Upper lobe of left lung (tissue), 6 donors: Measurements from ENCODE around the gene RNASEH2B. TPM values are rescaled to one million over a fixed set of nuclear protein-coding genes. Genes with fewer than 3 reads are reported as not detected.

Experiments
- ATAC-seq, 2 donors: fragments of 200-7000 bp; cut with Tn5 transposase; one replicate each; pipeline ENCODE4 v1.9.1; 2022; ENCODE audit warnings: mild to moderate bottlenecking in 2 of 2, moderate library complexity in 2 of 2; ENCODE audit not compliant: low FRiP score in 2 of 2
- DNase-seq, 2 donors: peaks; one replicate each; pipeline ENCODE4 v3.0.0-alpha.2; 2019 to 2020
- H3K27ac ChIP-seq, 4 donors: fragments of 200-600 bp; sonication (generic); one replicate each; pipeline ENCODE4 v1.5.1; 2016 to 2019
- H3K27me3 ChIP-seq, 4 donors: fragments of 200-600 bp; sonication (generic); one replicate each; pipeline ENCODE4 v1.5.1; 2017 to 2019
- H3K36me3 ChIP-seq, 4 donors: fragments of 200-600 bp; sonication (generic); one replicate each; pipeline ENCODE4 v1.5.1; 2016 to 2019
- H3K4me1 ChIP-seq, 4 donors: fragments of 200-600 bp; sonication (generic); one replicate each; pipeline ENCODE4 v1.5.1; 2018 to 2019
- H3K4me3 ChIP-seq, 4 donors: fragments of 200-600 bp; sonication (generic); one replicate each; pipeline ENCODE4 v1.5.1; 2017 to 2019; ENCODE audit warnings: mild to moderate bottlenecking in 2 of 4, moderate library complexity in 1 of 4
- H3K9me3 ChIP-seq, 4 donors: fragments of 200-600 bp; sonication (generic); one replicate each; pipeline ENCODE4 v1.5.1; 2018 to 2019
- EP300 ChIP-seq, 4 donors: sonication (generic); formaldehyde crosslinking; IDR thresholded peaks; one replicate each; pipeline ENCODE4 v1.5.1; 2017; ENCODE audit warnings: antibody characterized with exemption in 4 of 4, control low read depth in 2 of 4
- POLR2A ChIP-seq, 4 donors: fragments of 450-650 bp; IDR thresholded peaks; one replicate each; pipeline ENCODE4 v1.5.1; 2016 to 2017; ENCODE audit warnings: antibody characterized with exemption in 4 of 4, mild to moderate bottlenecking in 2 of 4
- POLR2AphosphoS5 ChIP-seq, 2 donors: sonication (generic); formaldehyde crosslinking; IDR thresholded peaks; one replicate each; pipeline ENCODE4 v1.5.1; 2017; ENCODE audit warnings: antibody characterized with exemption in 2 of 2
- WGBS, 2 donors: methylation state at CpG; one replicate each; pipeline ENCODE4 v1.1.5; 2017 to 2018; 5-methylcytosine and 5-hydroxymethylcytosine counted together
- total RNA-seq, 6 donors: library from RNA; depleted of rRNA in 4 of 6; stranded (reverse); fragments of >200 nt in 4 of 6; gene quantifications; one replicate each; pipeline versions ENCODE4 v1.1.0 to v1.2.1, GENCODE V29; 2016 to 2021
- TF ChIP-seq, protein P1 (sequence below), 6 experiments: fragments of 450-650 bp in 4 of 6; fragments of 200-600 bp in 2 of 6; sonication (generic) in 2 of 6; IDR thresholded peaks; one replicate each; pipeline ENCODE4 v1.5.1; 2016 to 2019; ENCODE audit warnings: antibody characterized with exemption in 6 of 6
- donor health status: DM: no; HTN: no; CAD: no; lungs with moderate emphysema.
- donor health status: DM: no; HTN: yes; CAD: no; lungs with severe emphysema.

The RNASEH2B gene
- total RNA-seq, 6 donors from 2014 or later: 22.1 to 60.5 (median 38.8) TPM

DNA sequence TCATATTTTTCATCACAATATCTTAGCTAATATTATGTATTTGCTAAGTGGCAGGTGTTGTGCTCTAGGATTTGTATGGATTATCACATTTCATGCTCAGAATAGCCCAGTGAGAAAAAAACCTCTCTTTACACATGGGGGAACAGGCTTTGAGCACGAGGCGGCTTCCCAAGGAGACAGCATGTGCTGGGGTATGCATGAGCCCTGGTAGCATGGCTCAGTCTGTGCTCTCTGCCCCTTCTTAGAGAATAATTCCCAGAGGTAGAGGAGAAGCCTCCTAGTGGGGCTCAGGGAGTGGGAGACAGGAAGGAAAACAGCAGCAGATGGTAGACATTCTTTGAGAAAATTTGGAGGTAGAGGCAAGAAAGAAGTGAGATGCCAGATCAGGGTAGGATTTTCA lies 31.6 kb downstream of the RNASEH2B start:
- no peak for DNase-seq

DNA sequence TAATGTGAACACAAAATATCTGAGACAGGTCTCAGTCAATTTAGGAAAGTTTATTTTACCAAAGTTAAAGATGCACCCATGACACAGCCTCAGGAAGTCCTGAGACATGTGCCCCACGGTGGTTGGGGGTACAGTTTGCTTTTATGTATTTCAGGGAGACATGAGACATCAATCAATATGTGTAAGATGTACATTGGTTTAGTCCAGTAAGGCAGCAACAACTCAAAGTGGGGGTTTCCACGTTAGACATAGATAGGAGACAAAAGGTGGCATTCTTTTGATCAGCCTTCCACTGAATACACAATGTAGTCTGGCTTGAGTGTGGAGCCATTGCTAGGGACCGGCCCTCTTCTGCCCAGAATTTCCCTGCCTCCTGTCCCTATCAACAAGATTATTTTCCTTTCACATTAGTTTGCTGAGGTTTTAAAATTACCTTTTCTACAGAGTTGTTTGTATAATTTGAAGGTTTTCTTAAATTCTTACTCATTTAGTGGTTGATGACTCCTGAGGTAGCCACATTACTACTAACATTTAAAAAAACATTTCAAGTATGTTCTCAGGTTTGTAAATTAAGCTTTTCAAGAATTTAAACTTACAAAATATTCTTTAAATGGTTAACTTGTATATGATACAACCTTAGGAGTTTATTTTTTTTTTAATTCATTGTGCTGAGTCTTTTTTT lies 33.2 kb downstream of the RNASEH2B start:
- H3K27ac ChIP-seq: no peak overlapping the region
- H3K4me1 ChIP-seq: no peaks in the 10 kb centered on the region
- H3K9me3 ChIP-seq: no peaks in the 10 kb centered on the region
- peaks cover 0 to 19% (median 6%) of the 10 kb centered on the region in 4 donors for H3K36me3 ChIP-seq
- 63 to 69% methylated on average over 3 of the region's 3 CpGs for WGBS, 2 donors
- no peaks in the 10 kb centered on the region for H3K27me3 ChIP-seq
- H3K4me3 ChIP-seq: no peak overlapping the region
- no peak for TF ChIP-seq POLR2A (IDR thresholded peaks at IDR 0.05)
- TF ChIP-seq EP300 (IDR thresholded peaks at IDR 0.05): no peak
- TF ChIP-seq, protein P1, sequence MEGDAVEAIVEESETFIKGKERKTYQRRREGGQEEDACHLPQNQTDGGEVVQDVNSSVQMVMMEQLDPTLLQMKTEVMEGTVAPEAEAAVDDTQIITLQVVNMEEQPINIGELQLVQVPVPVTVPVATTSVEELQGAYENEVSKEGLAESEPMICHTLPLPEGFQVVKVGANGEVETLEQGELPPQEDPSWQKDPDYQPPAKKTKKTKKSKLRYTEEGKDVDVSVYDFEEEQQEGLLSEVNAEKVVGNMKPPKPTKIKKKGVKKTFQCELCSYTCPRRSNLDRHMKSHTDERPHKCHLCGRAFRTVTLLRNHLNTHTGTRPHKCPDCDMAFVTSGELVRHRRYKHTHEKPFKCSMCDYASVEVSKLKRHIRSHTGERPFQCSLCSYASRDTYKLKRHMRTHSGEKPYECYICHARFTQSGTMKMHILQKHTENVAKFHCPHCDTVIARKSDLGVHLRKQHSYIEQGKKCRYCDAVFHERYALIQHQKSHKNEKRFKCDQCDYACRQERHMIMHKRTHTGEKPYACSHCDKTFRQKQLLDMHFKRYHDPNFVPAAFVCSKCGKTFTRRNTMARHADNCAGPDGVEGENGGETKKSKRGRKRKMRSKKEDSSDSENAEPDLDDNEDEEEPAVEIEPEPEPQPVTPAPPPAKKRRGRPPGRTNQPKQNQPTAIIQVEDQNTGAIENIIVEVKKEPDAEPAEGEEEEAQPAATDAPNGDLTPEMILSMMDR (IDR thresholded peaks at IDR 0.05): no peak
- ATAC-seq (no peak), DNase-seq (no peak)

More for the DNA sequence above, 31.6 kb downstream of the RNASEH2B start:
- no peak overlapping the region for H3K27ac ChIP-seq
- peak in 1 of 2 donors; percentile 59 for ATAC-seq
- 96 to 100% methylated on average over 2 of the region's 2 CpGs for WGBS, 2 donors
- H3K36me3 ChIP-seq: peaks cover 0 to 23% (median 6%) of the 10 kb centered on the region in 4 donors
- no peak for TF ChIP-seq POLR2AphosphoS5 (IDR thresholded peaks at IDR 0.05)
- TF ChIP-seq, protein P1 (IDR thresholded peaks at IDR 0.05): no peak
- TF ChIP-seq POLR2A (IDR thresholded peaks at IDR 0.05): no peak
- no peak for TF ChIP-seq EP300 (IDR thresholded peaks at IDR 0.05)
- no peaks in the 10 kb centered on the region for H3K9me3 ChIP-seq
- no peaks in the 10 kb centered on the region for H3K4me1 ChIP-seq
- H3K4me3 ChIP-seq: no peak overlapping the region
- no peaks in the 10 kb centered on the region for H3K27me3 ChIP-seq

DNA sequence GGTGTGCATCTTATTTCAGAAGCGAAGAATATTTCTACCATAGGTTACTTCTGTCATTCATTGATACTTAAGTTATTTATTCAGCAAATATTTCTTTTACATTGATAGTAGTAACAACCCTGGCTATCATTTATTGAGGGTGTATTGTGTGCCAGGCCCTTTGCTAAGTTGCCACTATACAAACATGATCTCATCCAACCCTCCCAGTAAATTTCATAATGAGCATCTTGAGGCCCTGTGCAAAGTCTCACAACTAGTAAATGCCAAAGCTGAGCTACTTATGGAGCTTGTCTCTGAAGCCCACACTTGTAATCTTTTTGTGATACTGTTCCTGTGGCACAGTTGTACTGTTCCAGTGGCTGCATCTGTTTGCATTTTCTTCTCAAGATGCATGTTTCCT lies 36.1 kb downstream of the RNASEH2B start:
- H3K36me3 ChIP-seq: peaks cover 0 to 35% (median 10%) of the 10 kb centered on the region in 4 donors
- no peak for ATAC-seq
- 91 to 94% methylated on average over 1 of the region's 1 CpG for WGBS, 2 donors

DNA sequence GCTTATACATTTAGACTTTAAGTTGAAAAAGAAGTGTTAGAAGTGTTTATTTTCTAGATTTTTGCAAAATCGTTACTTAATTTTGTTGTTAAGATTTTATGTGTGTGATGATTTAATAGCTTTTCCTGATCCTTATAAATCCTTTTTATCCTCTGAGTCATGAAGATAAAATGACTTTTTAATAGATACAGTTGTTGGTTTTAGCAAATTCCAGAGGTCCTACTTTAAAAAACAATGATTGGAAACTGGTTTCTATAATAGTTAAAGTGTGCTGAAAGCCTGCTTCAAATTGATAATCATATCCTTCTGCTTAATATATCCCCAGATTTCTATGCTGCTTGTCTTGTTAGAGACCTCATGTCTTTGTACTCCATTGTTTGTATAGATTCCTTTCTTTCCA lies 39.0 kb downstream of the RNASEH2B start:
- H3K4me1 ChIP-seq: no peaks in the 10 kb centered on the region

More for the DNA sequence above, 36.1 kb downstream of the RNASEH2B start:
- Histone ChIP-seq H3K27me3 (no peaks in the 10 kb centered on the region), H3K27ac (no peak overlapping the region), H3K4me3 (no peak overlapping the region), H3K9me3 (no peaks in the 10 kb centered on the region), H3K4me1 (no peaks in the 10 kb centered on the region)
- no peak for DNase-seq
- TF ChIP-seq EP300 (IDR thresholded peaks at IDR 0.05): no peak
- TF ChIP-seq, protein P1 (IDR thresholded peaks at IDR 0.05): no peak
- no peak for TF ChIP-seq POLR2A (IDR thresholded peaks at IDR 0.05)
- TF ChIP-seq POLR2AphosphoS5 (IDR thresholded peaks at IDR 0.05): no peak

DNA sequence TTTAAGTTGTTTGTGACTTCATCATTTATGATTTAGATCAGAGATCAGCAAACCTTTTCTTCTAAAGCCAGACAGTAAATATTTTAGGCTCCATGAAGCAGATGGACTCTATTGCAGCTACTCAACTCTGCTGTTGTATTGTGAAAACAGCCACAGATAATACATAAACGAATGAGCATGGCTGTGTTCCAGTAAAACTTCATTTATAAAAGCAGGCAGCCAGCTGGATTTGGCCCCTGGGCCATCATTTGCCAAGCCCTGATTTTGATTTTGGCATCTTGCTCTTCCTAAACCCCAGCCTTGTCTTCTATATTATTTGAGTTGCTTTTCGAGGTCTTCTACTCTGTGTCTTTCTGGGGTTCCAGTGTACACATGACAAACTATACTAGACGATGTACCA lies 41.3 kb downstream of the RNASEH2B start:
- TF ChIP-seq, protein P1 (IDR thresholded peaks at IDR 0.05): no peak
- TF ChIP-seq POLR2AphosphoS5 (IDR thresholded peaks at IDR 0.05) (no peak), POLR2A (IDR thresholded peaks at IDR 0.05) (no peak), EP300 (IDR thresholded peaks at IDR 0.05) (no peak)
- H3K27ac ChIP-seq: no peak overlapping the region
- H3K4me1 ChIP-seq: no peaks in the 10 kb centered on the region
- no peak overlapping the region for H3K4me3 ChIP-seq
- no peaks in the 10 kb centered on the region for H3K9me3 ChIP-seq
- ATAC-seq (no peak), DNase-seq (no peak)
- H3K36me3 ChIP-seq: peaks cover 0 to 28% (median 5%) of the 10 kb centered on the region in 4 donors
- H3K27me3 ChIP-seq: no peaks in the 10 kb centered on the region
- 74 to 78% methylated on average over 3 of the region's 3 CpGs for WGBS, 2 donors

More for the DNA sequence above, 39.0 kb downstream of the RNASEH2B start:
- no peaks in the 10 kb centered on the region for H3K27me3 ChIP-seq
- no peak for DNase-seq
- H3K36me3 ChIP-seq: peaks cover 0 to 31% (median 4%) of the 10 kb centered on the region in 4 donors
- H3K9me3 ChIP-seq: no peaks in the 10 kb centered on the region
- no peak overlapping the region for H3K27ac ChIP-seq
- H3K4me3 ChIP-seq: no peak overlapping the region
- no peak for ATAC-seq
- WGBS, 2 donors: 73 to 89% methylated on average over 1 of the region's 1 CpG
- no peak for TF ChIP-seq POLR2AphosphoS5 (IDR thresholded peaks at IDR 0.05)
- no peak for TF ChIP-seq POLR2A (IDR thresholded peaks at IDR 0.05)
- TF ChIP-seq EP300 (IDR thresholded peaks at IDR 0.05): no peak
